ENCODE data around the gene TRAF7. TPM values are rescaled to one million over a fixed set of nuclear protein-coding genes. Genes with fewer than 3 reads are reported as not detected.

TRAF7 gene
- total and polyA plus RNA-seq, 2 of the 8 experiments (the other 6 are each of a cell fraction or from before 2014, with no cell fraction given) = 96.8 to 148 TPM

DNA sequence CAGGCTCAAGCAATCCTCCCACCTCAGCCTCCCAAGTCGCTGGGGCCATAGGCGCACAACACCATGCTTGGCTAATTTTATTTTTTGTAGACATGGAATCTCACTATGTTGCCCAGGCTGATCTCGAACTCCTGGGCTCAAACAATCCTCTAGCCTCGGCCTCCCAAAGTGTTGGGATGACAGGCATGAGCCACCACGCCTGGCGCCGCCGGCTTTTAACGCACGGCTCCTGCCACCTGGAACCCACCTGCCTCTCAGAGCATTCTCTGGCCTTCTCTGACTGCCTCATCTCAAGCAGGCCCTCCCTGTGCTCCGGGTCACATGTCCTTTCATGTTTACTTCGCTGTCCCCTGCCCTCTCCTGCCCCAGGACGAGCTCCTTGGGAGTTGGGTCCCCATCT is 30.5 kb downstream of the TRAF7 start:
- Histone ChIP-seq H3K79me1 (ENCODE audit: low read depth, low read length) (no peaks in the 10 kb centered on the region), H3K23ac (ENCODE audit: insufficient read length) (no peak overlapping the region), H3K14ac (ENCODE audit: insufficient read length) (no peak overlapping the region), H2BK12ac (ENCODE audit: low read depth, low read length) (no peak overlapping the region), H3K4ac (replicated peaks; ENCODE audit: insufficient read length, low read depth, low read length) (no peak overlapping the region), H2BK5ac (ENCODE audit: low read depth, low read length) (no peak overlapping the region), H3K23me2 (ENCODE audit: low read depth, low read length) (peaks cover 2% of the 10 kb centered on the region; the same call in 1 of the 2 replicates), H3K4me1 (replicated peaks in 1 of 4; ENCODE audit: control insufficient read depth in 3 of 4, insufficient read depth in 4 of 4, low read length in 3 of 4) (peaks cover 0 to 7% (median 2%) of the 10 kb centered on the region in 4 experiments; a peak in 4 of 7 replicates), H3K36me3 (ENCODE audit: control insufficient read depth in 2 of 4, insufficient read depth in 4 of 4, low read length in 3 of 4) (peaks cover 0 to 4% (median 0%) of the 10 kb centered on the region in 4 experiments; a peak in 1 of 8 replicates), H3K27ac (ENCODE audit: low read depth, low read length) (no peak overlapping the region), H4K20me1 (replicated peaks in 1 of 2; ENCODE audit: control insufficient read depth in 1 of 2, insufficient read depth in 2 of 2, low read length in 2 of 2) (peaks cover 0 to 6% of the 10 kb centered on the region in 2 experiments), H3K9me3 (ENCODE audit: insufficient read depth in 2 of 2, low read depth in 1 of 2, low read length in 1 of 2) (no peaks in the 10 kb centered on the region), H2AFZ (ENCODE audit: low read length) (no peak overlapping the region), H4K91ac (replicated peaks; ENCODE audit: insufficient read length, low read length) (no peak overlapping the region), H2BK120ac (replicated peaks; ENCODE audit: low read depth, low read length) (no peak overlapping the region), H3K4me2 (ENCODE audit: insufficient read depth in 1 of 2, low read depth in 2 of 2, low read length in 2 of 2) (no peak overlapping the region), H3K18ac (ENCODE audit: extremely low read depth, low read length) (no peak overlapping the region), H3K9ac (replicated peaks in 1 of 4; ENCODE audit: extremely low read depth in 1 of 4, low read depth in 3 of 4, low read length in 3 of 4) (no peak overlapping the region), H2AK5ac (ENCODE audit: low read depth, low read length) (no peak overlapping the region), H3K79me2 (ENCODE audit: control insufficient read depth in 1 of 2, insufficient read depth in 2 of 2, low read length in 2 of 2) (no peaks in the 10 kb centered on the region), H3K56ac (replicated peaks; ENCODE audit: insufficient read length, low read depth, low read length) (no peak overlapping the region), H3K4me3 (ENCODE audit: extremely low read depth in 1 of 4, insufficient read depth in 2 of 4, low read depth in 3 of 4, low read length in 4 of 4) (no peak overlapping the region), H4K5ac (ENCODE audit: insufficient read length, low read depth, low read length) (no peak overlapping the region), H2BK15ac (ENCODE audit: low read length) (no peak overlapping the region), H4K8ac (ENCODE audit: extremely low read depth, insufficient read depth, low read length) (no peak overlapping the region), H3K27me3 (replicated peaks in 1 of 4; ENCODE audit: control insufficient read depth in 3 of 4, extremely low read depth in 1 of 4, insufficient read depth in 3 of 4, low read length in 3 of 4) (no peaks in the 10 kb centered on the region), H2BK20ac (ENCODE audit: low read length) (no peak overlapping the region)
- no peak for TF ChIP-seq RFX5 (IDR thresholded peaks at IDR 0.05; ENCODE audit: borderline replicate concordance, low read depth, low read length)
- POLR2A ChIA-PET (ENCODE audit: partially characterized antibody) = interaction anchor here (0.8 to 4.9 kb wide), 4 partner anchors 13 to 31 kb away, joined by 3 to 17 read pairs (median 4); partner anchors contain the start of gene TRAF7
- DNase-seq (ENCODE audit: low read depth in 1 of 2, low spot score in 2 of 2) (no peak), FAIRE-seq (no peak)
- CTCF ChIA-PET (ENCODE audit: partially characterized antibody) = interaction anchor here (0.6 to 2.1 kb wide), 4 partner anchors 9 to 823 kb away, joined by 3 to 9 read pairs (median 4); no protein-coding TSS in a partner anchor
- WGBS, 2 experiments (ENCODE audit: extremely low coverage in 1 of 2, insufficient coverage in 1 of 2, insufficient read length in 1 of 2, insufficient replicate concordance in 2 of 2, low coverage in 1 of 2, low lambda C conversion rate in 2 of 2, missing lambda C conversion rate in 1 of 2) = 90% methylated on average over 13 of the region's 13 CpGs; no CpG with 5 or more reads in 1 of the 2 experiments
